GM23338 (cell line): ENCODE results near the gene SVIL. TPM values are rescaled to one million over a fixed set of nuclear protein-coding genes. Genes with fewer than 3 reads are reported as not detected.

Experiments
- ATAC-seq: fragments of 200-7000 bp; cut with Tn5 transposase; 3 replicates; pipeline ENCODE4 v1.9.1; 2020
- DNase-seq: peaks from one replicate; pipeline ENCODE4 v3.0.0-alpha.2; 2015; ENCODE audit warnings: low spot score
- H2AFZ ChIP-seq: fragments of 200-600 bp; sonication (generic); 2 replicates; pipeline ENCODE4 v1.8.0; 2016; ENCODE audit warnings: antibody characterized with exemption, mild to moderate bottlenecking, moderate library complexity
- H3F3A ChIP-seq: fragments of 200-600 bp; sonication (generic); replicated peaks from 2 replicates; pipeline ENCODE4 v1.8.0; 2017; ENCODE audit warnings: antibody characterized with exemption, mixed run types, low read depth
- H3K27ac ChIP-seq: fragments of 200-600 bp; sonication (generic); 2 replicates; pipeline ENCODE4 v1.6.1; 2016; ENCODE audit warnings: low read depth
- H3K27me3 ChIP-seq: fragments of 200-600 bp; sonication (generic); 2 replicates; pipeline ENCODE4 v1.8.0; 2016; ENCODE audit warnings: mild to moderate bottlenecking, mixed run types, moderate library complexity; ENCODE audit not compliant: insufficient read depth
- H3K36me3 ChIP-seq: fragments of 200-600 bp; sonication (generic); 2 replicates; pipeline ENCODE4 v1.8.0; 2016; ENCODE audit warnings: mild to moderate bottlenecking; ENCODE audit not compliant: insufficient read depth
- H3K4me1 ChIP-seq: fragments of 200-600 bp; sonication (generic); 2 replicates; pipeline ENCODE4 v1.8.0; 2016; ENCODE audit warnings: mild to moderate bottlenecking, moderate library complexity; ENCODE audit not compliant: insufficient read depth
- H3K4me2 ChIP-seq: fragments of 200-600 bp; sonication (generic); 2 replicates; pipeline ENCODE4 v1.7.1; 2017; ENCODE audit warnings: mixed run types
- H3K4me3 ChIP-seq: fragments of 200-600 bp; sonication (generic); 2 replicates; pipeline ENCODE4 v1.6.1; 2016; ENCODE audit warnings: mixed run types
- H3K79me2 ChIP-seq: fragments of 200-600 bp; sonication (generic); replicated peaks from 2 replicates; pipeline ENCODE4 v1.8.0; 2017; ENCODE audit warnings: mild to moderate bottlenecking; ENCODE audit not compliant: insufficient read depth
- H3K9me2 ChIP-seq: fragments of 200-600 bp; sonication (generic); 2 replicates; pipeline ENCODE4 v1.8.0; 2017; ENCODE audit not compliant: insufficient read depth
- H4K20me1 ChIP-seq: fragments of 200-600 bp; sonication (generic); replicated peaks from 2 replicates; pipeline ENCODE4 v1.8.0; 2017; ENCODE audit warnings: mild to moderate bottlenecking; ENCODE audit not compliant: insufficient read depth
- H3K27ac Mint-ChIP-seq: 2 replicates; pipeline ENCODE4 v1.8.0; 2020; ENCODE audit warnings: inconsistent platforms, mild to moderate bottlenecking, moderate library complexity, mixed read lengths
- H3K27me3 Mint-ChIP-seq: 3 replicates; pipeline ENCODE4 v1.8.0; 2022; ENCODE audit warnings: low read depth, mild to moderate bottlenecking, moderate library complexity, mixed read lengths, inconsistent platforms; ENCODE audit not compliant: insufficient read depth, poor library complexity
- H3K36me3 Mint-ChIP-seq: 3 replicates; pipeline ENCODE4 v1.8.0; 2021; ENCODE audit warnings: low read depth, mild to moderate bottlenecking, inconsistent platforms, moderate library complexity, mixed read lengths
- H3K4me1 Mint-ChIP-seq: 3 replicates; pipeline ENCODE4 v1.8.0; 2020; ENCODE audit warnings: mild to moderate bottlenecking, inconsistent platforms, mixed read lengths
- H3K4me3 Mint-ChIP-seq: 3 replicates; pipeline ENCODE4 v1.8.0; 2021; ENCODE audit warnings: moderate library complexity, mild to moderate bottlenecking, inconsistent platforms, mixed read lengths
- H3K9me3 Mint-ChIP-seq: 3 replicates; pipeline ENCODE4 v1.8.0; 2020; ENCODE audit warnings: moderate library complexity, mild to moderate bottlenecking, inconsistent platforms, mixed read lengths
- CREB1 ChIP-seq: fragments of 250-450 bp; sonication (Bioruptor Pico); IDR thresholded peaks from 2 replicates; pipeline ENCODE4 v1.5.0; 2020; ENCODE audit warnings: low read depth, mild to moderate bottlenecking, moderate library complexity
- EZH2 ChIP-seq: fragments of 200-600 bp; sonication (generic); IDR thresholded peaks from one replicate; pipeline ENCODE4 v1.8.0; 2017; ENCODE audit warnings: antibody characterized with exemption, mild to moderate bottlenecking, low read depth; ENCODE audit not compliant: unreplicated experiment
- EZH2phosphoT487 ChIP-seq: fragments of 200-600 bp; sonication (generic); IDR thresholded peaks from one replicate; pipeline ENCODE4 v1.8.1; 2018; ENCODE audit warnings: antibody characterized with exemption; ENCODE audit not compliant: unreplicated experiment
- JUNB ChIP-seq: IDR thresholded peaks from one replicate; pipeline ENCODE4 v1.6.1; 2016; ENCODE audit warnings: antibody characterized with exemption; ENCODE audit not compliant: unreplicated experiment
- REST ChIP-seq: IDR thresholded peaks from one replicate; pipeline ENCODE4 v1.6.1; 2018; ENCODE audit warnings: antibody characterized with exemption; ENCODE audit not compliant: unreplicated experiment
- polyA plus RNA-seq: library from polyadenylated mRNA; unstranded; fragments of >200 nt; fragmentation: Nextera tagmentation; extraction: Ambion mirVana; gene quantifications from 2 replicates; pipeline ENCODE4 v1.2.1, GENCODE V29; 2016
- total RNA-seq: library from RNA; depleted of rRNA; stranded (reverse); fragments of >200 nt; shearing (Covaris generic); gene quantifications from 2 replicates; pipeline ENCODE4 v1.2.3, GENCODE V29; 2014
- TF ChIP-seq, protein P1 (sequence below): IDR thresholded peaks from 2 replicates; pipeline ENCODE4 v1.6.1; 2016; ENCODE audit warnings: antibody characterized with exemption
- TF ChIP-seq, protein P2 (sequence below), 2 experiments: fragments of 200-600 bp in 1 of 2; sonication (generic) in 1 of 2; conservative IDR thresholded peaks; 2 replicates each; pipeline versions ENCODE4 v1.5.1 to v1.6.1; 2016 to 2017; ENCODE audit warnings: antibody characterized with exemption in 2 of 2, low read depth in 2 of 2, mild to moderate bottlenecking in 2 of 2, moderate library complexity in 1 of 2
- TF ChIP-seq, protein P3 (sequence below): fragments of 250-450 bp; sonication (Bioruptor Pico); IDR thresholded peaks from 2 replicates; pipeline ENCODE4 v1.5.0; 2020; ENCODE audit warnings: mild to moderate bottlenecking, moderate library complexity

SVIL gene
- total and polyA plus RNA-seq, 2 experiments from 2014 or later = 8.8 to 34.9 TPM

DNA sequence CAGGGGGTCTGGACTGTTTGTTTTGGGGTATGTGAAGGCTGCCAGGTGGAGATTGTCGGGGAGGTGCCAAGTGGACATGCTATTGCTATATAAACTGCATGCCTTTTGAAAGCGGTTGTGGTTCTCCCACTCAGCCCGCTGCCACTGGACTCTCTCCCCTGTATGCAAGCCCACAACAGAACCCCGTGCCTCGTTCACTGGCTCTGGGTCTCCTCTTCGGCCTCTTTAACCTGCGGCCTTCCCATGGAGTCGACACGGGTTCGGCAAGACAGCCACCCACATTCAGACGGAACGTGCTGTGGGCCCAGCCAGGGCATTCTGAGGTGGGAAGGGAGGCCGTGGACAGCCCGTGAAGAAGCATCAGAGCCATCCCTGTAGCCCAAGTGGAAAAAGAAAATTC lies 50.3 kb downstream of the SVIL start (continued):
- TF ChIP-seq, protein P1, sequence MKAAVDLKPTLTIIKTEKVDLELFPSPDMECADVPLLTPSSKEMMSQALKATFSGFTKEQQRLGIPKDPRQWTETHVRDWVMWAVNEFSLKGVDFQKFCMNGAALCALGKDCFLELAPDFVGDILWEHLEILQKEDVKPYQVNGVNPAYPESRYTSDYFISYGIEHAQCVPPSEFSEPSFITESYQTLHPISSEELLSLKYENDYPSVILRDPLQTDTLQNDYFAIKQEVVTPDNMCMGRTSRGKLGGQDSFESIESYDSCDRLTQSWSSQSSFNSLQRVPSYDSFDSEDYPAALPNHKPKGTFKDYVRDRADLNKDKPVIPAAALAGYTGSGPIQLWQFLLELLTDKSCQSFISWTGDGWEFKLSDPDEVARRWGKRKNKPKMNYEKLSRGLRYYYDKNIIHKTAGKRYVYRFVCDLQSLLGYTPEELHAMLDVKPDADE = no peak
- no peak for TF ChIP-seq EZH2
- TF ChIP-seq REST = no peak
- TF ChIP-seq CREB1 = no peak
- TF ChIP-seq JUNB = no peak
- TF ChIP-seq, protein P2, sequence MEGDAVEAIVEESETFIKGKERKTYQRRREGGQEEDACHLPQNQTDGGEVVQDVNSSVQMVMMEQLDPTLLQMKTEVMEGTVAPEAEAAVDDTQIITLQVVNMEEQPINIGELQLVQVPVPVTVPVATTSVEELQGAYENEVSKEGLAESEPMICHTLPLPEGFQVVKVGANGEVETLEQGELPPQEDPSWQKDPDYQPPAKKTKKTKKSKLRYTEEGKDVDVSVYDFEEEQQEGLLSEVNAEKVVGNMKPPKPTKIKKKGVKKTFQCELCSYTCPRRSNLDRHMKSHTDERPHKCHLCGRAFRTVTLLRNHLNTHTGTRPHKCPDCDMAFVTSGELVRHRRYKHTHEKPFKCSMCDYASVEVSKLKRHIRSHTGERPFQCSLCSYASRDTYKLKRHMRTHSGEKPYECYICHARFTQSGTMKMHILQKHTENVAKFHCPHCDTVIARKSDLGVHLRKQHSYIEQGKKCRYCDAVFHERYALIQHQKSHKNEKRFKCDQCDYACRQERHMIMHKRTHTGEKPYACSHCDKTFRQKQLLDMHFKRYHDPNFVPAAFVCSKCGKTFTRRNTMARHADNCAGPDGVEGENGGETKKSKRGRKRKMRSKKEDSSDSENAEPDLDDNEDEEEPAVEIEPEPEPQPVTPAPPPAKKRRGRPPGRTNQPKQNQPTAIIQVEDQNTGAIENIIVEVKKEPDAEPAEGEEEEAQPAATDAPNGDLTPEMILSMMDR (conservative IDR thresholded peaks at IDR 0.05; ENCODE audit: low read depth in 2 of 2) = no peak

DNA sequence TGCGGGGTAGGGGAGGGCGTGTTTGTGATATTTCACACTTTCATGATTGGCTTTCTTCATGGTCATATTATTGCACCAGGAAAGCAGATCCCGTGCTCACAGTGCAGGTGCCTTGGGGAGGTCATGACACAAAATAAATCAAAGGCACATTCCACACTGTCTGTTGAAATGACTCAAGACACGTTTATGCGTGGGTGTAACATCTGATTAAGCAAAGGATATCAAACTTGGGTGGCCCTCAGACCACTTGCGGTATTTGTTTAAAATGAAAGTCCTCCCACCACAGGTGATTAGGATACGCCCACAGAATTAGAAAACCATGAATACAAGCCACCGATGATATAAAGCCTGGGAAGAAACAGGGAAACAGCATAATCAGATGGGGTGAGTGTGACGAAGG lies 51.1 kb downstream of the SVIL start:
- Histone ChIP-seq H3K79me2 (no peaks in the 10 kb centered on the region), H3K4me1 (peaks cover 14% of the 10 kb centered on the region), H3F3A (0 out of 2 replicates have a peak, but pooled peaks cover 3% of the 10 kb centered on the region), H3K36me3 (no peaks in the 10 kb centered on the region), H3K27ac (no peak overlapping the region), H3K9me2 (no peaks in the 10 kb centered on the region), H3K4me2 (no peak overlapping the region), H4K20me1 (no peaks in the 10 kb centered on the region), H2AFZ (no peak overlapping the region), H3K27me3 (no peaks in the 10 kb centered on the region), H3K4me3 (no peak overlapping the region)
- H3K9me3 Mint-ChIP-seq = peaks cover 7% of the 10 kb centered on the region; the same call in 2 of the 3 replicates
- no peak overlapping the region for H3K4me3 Mint-ChIP-seq
- peaks cover 12% of the 10 kb centered on the region; the same call in 1 of the 3 replicates for H3K36me3 Mint-ChIP-seq
- peaks cover 10% of the 10 kb centered on the region for H3K27me3 Mint-ChIP-seq
- no peak overlapping the region for H3K27ac Mint-ChIP-seq
- DNase-seq (no peak), ATAC-seq (no peak)
- peaks cover 36% of the 10 kb centered on the region for H3K4me1 Mint-ChIP-seq
- TF ChIP-seq REST (no peak), EZH2phosphoT487 (no peak)
- TF ChIP-seq, protein P3, sequence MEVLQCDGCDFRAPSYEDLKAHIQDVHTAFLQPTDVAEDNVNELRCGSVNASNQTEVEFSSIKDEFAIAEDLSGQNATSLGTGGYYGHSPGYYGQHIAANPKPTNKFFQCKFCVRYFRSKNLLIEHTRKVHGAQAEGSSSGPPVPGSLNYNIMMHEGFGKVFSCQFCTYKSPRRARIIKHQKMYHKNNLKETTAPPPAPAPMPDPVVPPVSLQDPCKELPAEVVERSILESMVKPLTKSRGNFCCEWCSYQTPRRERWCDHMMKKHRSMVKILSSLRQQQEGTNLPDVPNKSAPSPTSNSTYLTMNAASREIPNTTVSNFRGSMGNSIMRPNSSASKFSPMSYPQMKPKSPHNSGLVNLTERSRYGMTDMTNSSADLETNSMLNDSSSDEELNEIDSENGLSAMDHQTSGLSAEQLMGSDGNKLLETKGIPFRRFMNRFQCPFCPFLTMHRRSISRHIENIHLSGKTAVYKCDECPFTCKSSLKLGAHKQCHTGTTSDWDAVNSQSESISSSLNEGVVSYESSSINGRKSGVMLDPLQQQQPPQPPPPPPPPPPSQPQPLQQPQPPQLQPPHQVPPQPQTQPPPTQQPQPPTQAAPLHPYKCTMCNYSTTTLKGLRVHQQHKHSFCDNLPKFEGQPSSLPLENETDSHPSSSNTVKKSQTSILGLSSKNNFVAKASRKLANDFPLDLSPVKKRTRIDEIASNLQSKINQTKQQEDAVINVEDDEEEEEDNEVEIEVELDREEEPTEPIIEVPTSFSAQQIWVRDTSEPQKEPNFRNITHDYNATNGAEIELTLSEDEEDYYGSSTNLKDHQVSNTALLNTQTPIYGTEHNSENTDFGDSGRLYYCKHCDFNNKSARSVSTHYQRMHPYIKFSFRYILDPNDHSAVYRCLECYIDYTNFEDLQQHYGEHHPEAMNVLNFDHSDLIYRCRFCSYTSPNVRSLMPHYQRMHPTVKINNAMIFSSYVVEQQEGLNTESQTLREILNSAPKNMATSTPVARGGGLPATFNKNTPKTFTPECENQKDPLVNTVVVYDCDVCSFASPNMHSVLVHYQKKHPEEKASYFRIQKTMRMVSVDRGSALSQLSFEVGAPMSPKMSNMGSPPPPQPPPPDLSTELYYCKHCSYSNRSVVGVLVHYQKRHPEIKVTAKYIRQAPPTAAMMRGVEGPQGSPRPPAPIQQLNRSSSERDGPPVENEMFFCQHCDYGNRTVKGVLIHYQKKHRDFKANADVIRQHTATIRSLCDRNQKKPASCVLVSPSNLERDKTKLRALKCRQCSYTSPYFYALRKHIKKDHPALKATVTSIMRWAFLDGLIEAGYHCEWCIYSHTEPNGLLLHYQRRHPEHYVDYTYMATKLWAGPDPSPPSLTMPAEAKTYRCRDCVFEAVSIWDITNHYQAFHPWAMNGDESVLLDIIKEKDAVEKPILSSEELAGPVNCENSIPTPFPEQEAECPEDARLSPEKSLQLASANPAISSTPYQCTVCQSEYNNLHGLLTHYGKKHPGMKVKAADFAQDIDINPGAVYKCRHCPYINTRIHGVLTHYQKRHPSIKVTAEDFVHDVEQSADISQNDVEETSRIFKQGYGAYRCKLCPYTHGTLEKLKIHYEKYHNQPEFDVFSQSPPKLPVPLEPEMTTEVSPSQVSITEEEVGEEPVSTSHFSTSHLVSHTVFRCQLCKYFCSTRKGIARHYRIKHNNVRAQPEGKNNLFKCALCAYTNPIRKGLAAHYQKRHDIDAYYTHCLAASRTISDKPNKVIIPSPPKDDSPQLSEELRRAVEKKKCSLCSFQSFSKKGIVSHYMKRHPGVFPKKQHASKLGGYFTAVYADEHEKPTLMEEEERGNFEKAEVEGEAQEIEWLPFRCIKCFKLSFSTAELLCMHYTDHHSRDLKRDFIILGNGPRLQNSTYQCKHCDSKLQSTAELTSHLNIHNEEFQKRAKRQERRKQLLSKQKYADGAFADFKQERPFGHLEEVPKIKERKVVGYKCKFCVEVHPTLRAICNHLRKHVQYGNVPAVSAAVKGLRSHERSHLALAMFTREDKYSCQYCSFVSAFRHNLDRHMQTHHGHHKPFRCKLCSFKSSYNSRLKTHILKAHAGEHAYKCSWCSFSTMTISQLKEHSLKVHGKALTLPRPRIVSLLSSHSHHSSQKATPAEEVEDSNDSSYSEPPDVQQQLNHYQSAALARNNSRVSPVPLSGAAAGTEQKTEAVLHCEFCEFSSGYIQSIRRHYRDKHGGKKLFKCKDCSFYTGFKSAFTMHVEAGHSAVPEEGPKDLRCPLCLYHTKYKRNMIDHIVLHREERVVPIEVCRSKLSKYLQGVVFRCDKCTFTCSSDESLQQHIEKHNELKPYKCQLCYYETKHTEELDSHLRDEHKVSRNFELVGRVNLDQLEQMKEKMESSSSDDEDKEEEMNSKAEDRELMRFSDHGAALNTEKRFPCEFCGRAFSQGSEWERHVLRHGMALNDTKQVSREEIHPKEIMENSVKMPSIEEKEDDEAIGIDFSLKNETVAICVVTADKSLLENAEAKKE = no peak
